LHCN-M2 (cell line): ENCODE results near the gene TALDO1. TPM values are rescaled to one million over a fixed set of nuclear protein-coding genes. Genes with fewer than 3 reads are reported as not detected.

Experiments used
- DNase-seq: peaks from one replicate; pipeline ENCODE4 v3.0.0-alpha.2; 2012; ENCODE audit warnings: low read depth
- total RNA-seq: library from RNA; depleted of rRNA; stranded (reverse); fragments of >200 nt; gene quantifications from 2 replicates; pipeline ENCODE4 v1.2.3, GENCODE V29; 2014

Gene TALDO1
- total RNA-seq, 1 experiment from 2014 or later, result 128 TPM

DNA sequence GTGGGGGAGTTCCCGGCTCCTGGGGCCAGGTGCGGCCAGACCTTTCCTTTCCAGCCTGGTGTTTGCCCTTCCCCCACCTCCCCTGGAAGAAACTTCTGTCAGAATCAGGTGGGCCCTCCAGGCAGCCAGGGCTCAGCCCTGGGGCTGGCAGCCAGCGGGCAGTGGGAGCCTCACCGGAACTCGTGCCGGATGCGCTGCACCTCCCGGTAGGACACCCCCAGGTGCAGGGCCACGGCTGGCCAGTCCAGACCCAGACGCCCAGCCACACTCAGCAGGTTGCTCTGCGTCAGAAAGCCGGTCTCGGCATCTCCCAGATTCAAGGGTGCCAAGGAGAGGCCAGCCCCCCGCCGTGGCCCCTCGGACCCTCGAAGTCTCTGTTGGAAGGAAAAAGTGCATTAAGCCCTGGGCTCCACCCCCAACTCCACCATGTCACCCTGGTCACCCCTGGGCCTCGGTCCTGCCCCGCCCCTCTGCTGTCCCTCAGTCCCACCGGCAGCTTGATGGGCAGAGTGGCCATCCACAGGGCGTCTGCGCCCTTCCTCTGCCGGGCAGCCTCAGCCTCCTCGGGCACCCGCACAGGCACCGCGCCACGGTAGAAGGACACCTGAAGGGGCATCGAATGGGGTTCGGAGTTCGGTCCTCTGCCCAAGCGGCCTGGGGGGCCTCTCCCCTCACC is 52.5 kb downstream of the TALDO1 start:
- no peak for DNase-seq

DNA sequence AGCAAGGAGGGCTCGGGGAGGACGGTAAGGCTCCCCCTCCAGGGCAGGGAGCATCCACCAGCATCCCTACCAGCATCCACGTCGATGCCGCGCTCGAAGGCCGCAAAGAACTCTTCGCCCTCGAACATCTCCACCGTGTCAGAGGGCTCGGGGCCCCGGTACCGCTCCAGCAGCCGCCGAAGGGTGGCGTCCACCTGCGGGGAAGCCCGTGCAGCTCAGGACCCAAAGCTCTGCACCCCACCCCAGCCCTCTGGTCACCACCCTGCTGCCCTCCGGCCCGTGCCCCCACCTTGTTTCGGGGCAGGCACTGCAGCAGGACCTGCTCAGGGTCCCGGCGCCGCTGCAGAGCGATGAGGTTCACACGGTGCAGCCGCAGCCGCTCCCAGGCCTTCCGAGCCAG is 53.2 kb downstream of the TALDO1 start:
- DNase-seq, result no peak

DNA sequence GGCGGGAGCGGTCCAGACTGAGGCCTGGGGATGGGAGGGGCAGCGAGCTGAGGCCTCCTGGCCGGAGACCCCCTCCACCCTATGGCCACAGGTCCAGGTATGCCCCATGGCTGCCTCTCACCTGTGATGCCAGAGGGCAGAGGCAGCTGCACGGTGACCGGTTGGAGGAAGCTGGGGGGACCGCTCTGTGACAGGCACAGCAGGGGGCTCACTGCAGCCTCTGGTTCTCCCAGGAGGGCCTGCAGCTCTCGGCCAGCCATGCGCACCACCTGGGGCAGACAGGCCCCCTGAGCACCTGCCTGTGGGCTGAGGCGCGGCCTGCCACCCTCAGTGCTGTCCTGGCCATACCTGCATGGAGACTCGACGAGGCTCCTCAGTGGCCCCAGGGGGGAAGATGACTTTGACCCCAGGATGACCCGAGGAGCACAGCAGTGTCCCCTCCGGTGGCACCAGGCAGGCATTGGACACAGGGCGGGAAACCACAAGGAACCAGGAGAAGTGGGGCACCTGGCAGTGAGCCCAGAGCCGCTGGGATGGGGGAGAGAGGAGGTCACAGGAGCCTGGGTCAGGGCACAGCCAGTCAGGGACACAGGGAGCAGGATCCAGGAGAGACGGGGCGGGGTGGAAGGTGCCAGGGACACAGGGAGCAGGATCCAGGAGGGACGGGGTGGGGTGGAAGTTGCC is 54.0 kb downstream of the TALDO1 start:
- no peak for DNase-seq

DNA sequence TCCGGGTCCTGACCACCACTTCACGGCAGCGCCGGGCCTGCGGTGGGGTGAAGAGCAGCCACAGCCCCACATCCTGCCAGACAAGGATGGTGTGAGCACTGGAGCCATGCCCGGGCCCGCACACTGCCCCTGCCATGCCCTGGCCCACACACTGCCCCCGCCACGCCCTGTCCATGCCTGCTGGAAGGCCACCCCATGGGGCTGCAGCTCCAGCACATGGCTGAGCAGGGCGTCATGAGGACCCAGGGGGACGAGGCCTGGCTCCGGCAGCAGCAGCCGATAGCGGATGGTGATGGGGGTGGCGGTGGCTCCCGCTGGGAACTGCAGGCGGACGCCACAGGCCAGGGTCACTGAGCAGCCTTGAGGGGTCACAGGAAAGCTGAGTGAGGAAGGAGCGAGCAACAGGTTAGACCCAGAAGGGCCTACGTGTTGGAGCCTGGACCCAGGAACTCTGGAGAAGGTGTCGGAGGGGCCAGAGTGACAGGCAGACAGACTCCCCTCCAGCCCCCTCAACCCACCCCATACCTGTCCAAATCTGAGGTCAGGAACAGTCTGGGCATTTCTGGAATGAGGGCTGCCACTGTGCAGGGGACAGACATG is 54.9 kb downstream of the TALDO1 start:
- no peak for DNase-seq

DNA sequence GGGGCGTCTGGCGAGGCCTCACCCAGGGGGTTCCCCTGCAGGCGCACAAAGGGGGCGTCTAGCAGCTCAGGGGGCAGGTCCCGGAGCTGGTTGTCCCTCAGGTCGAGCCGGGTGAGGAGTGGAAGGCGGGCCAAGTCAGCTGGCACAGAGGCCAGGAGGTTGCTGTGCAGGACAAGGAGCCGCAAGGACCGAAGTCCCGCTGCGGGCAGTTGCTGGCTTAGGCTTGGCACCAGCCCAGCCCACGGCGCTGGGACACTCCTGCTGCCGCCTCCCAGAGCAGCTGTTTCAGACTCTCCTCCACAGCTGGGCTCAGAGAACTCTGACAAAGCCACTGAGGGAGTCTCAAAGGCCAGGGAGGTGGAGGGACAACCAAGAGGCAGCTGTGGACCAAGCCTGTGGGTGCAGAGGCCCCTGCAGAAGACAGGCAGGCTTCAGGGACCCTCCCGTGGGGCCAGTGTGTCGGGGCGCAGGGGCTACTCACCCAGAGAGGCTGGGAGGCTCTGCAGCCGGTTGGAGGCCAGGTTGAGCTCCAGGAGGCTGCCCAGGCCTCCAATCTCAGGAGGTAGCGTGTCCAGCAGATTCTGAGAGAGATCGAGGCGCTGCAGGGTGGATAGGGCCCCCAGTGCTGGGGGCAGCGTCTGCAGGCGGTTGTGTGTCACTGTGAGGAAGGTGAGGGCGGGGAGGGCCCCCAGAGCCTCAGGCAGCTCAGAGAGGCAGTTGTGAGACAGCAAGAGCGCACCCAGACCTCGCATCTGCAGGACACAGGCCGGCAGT is 55.6 kb downstream of the TALDO1 start:
- no peak for DNase-seq

DNA sequence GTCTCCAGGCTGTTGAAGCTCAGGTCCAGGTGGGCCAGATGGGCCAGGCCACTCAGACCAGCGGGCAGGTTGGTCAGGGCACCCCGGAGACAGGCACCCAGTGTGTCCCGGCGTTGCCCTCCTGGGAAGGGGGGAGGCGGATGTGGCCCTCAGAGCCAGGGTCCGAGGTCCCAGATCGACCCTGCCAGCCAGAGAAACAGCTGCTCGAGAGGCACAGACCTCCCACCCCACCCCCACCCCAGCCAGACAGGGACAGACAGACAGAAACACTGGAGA is 56.1 kb downstream of the TALDO1 start:
- DNase-seq, result no peak

DNA sequence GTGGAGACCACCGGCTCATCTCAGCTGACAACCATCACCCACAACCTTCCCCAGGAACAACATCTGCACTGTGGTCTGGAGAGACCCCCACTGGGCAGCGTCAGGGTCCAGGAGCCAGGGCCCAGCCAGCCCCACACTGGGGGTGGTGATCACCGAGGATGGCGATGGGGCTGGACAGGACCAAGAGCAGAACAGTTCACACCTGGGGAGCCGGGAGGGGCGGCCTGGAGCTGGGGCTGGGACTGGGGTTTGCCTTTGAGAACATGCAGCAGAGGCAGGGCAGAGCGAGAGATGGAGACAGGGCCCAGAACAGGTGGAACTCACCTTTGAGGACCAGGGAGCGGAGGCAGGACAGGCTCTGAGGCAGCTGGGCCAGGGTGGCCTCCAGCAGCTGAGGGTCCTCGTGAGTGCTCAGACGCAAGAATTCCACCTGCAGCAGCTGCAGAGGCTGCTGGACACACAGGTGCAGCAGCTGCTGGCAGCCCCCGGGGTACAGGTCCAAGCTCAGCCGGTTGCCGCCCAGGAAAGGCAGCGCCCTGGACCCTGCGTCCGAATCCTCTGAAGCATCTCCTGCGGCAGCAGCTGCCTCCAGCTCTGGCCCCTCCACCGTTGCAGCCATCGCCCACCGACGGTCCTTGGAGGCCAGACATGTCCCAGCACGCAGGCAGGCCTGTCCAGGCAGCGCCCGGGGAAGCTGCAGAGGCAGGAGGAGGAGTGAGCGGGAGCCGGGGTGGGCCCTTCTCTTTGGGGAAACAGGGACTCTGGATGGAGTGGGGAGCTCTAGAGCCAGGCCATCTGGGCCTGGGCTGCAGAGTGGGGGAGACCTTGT is 56.7 kb downstream of the TALDO1 start:
- DNase-seq, result no peak

DNA sequence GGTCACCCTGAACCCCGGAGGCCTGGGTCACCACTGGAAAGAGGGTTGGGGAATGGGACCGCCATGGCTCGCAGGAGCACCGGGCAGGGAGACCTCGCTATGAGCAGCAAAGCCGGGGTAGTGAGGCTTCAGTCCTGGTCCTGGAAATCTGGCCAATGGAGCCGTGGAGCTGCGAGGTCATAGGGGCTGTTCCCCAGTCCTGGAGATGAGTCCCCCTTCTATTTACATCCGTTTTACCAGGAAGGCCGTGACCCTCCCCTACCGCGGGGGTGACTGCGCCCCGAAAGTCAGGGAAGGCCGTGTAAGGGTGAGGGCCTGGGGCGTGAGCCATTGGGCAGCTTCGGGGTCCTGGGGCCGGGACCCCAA is 57.3 kb downstream of the TALDO1 start:
- no peak for DNase-seq

DNA sequence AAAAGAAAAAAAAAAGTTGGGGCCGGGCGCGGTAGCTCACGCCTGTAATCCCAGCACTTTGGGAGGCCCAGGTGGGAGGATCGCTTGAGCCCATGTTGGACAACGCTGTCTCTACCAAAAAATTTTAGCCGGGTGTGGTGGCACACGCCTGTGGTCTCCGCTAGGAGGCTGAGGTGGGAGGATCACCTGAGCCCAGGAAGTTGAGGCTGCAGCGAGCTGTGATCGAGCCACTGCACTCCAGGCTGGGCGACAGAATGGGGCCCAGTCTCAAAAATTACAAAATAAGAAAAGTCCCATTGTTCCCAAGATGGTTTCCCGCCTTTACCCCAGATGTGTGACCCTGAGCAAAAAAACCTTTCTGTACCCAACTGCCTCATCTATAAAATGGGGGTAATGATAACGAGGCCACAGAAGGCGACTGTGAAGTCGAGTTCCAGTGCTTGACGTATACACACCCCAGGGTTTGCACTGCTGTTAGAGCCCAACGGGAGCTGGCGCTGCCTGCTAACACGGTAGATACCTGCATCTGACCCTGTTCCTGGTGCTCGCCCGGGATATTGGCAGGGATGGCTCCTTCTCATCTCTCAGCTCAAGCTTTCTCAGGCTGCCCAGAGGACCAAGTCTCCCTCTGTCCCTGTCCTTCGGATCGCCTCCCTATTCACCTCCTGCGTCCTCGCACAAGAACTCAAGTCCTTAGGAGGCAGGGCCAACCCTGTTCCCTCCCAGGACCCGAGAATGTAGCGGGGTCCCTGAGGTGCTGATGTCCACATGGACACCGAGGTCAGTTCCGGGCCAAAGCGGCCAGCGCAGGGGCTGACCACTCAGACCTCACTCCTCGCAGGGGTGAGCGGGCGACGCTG is 61.4 kb downstream of the TALDO1 start:
- peak; percentile 85 for DNase-seq

DNA sequence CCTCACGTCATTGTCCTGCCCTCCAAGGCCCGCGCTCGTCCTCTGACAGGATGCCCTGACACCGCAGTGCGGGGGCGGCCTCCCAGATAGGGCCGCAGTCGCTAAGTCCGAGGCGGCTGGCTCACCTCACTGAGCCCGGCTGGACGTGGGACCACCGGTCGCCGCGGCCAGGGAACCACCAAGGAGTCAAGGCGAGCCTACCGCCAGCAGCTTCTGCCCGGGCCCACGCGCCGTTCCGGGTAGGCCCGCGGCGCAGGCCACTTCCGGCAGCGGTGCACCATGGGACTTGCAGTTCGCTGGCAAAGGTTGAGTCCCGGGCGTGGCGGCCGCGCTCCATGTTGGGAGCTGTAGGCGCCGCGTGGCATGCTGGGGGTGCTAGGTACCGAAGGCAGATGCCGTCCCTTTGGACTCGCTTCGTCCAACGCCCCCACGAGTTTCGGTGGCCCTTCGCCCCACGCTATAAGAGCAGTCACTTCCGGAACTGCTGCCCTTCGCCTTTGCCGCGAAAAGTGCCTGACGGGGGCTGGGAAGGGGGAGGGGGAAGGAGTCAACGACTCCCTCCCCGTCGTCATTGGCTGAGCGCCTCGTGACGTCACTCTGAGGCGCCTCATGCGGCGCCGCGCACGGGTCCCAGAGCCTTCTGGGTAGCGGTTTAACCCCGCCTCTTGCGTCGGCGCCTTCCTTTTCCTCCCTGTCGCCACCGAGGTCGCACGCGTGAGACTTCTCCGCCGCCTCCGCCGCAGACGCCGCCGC is 62.2 kb downstream of the TALDO1 start, which contains the start of gene RPLP2:
RPLP2 (plus strand) TSS at position 681 of the 753 bp plus-strand sequence. CDS start 268 bp downstream, outside the sequence.
- DNase-seq, result peak; percentile 96

DNA sequence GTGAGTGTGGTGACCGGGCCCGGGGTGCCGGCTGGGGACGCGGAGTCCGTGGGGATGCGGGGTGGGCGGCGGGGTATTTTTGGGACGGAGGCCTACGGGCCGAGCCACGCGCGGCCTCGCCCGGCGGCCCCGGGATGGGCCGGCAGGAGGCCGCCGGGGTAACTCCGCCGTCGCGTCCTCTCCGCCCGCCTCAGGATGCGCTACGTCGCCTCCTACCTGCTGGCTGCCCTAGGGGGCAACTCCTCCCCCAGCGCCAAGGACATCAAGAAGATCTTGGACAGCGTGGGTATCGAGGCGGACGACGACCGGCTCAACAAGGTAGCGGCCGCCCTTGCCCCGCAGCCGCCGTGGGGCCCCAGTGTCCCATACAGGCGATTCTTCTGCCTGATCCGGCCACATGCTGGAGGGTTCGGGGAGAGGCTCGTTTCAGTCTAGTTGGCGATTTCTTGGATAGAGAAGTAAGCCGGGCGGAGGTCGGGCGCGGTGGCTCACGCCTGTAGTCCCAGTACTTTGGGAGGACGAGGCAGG is 62.8 kb downstream of the TALDO1 start:
- DNase-seq, result no peak

DNA sequence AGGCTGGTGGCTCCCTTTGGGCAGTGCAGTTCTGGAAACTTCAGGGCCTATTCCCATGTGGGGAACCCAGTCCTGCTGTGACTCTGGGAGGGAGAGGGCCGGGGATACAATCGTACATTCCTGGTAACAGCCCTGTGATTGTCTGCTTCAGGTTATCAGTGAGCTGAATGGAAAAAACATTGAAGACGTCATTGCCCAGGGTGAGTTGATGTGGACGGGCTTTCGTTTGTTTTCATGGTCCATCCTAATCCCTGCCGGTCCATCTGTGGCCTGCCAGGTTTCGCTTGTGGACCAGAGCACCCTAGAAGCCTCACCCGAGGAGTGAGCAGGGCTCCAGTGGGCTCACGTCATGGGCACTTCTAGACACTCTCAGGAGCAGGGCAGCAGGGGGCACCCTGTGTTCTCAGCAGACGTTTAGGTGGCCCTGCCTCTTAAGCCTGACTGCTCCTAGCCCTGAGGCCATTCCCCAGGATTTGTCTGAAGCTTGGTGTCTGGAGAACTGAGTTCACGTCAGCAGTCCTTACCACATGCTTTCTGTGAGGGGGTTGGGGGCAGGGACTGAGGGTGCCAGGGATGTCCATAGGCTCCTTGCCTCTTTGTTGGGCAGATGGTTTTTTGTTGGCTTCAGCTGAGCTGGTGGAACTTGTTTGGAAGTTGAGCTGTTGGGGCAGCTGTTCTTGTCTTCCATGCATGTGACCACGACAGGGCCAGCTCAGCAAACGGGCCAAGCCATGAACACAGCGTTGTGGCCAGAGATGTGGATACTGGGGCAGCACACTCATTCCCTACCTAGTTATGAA is 64.4 kb downstream of the TALDO1 start:
- DNase-seq, result peak; percentile 68

DNA sequence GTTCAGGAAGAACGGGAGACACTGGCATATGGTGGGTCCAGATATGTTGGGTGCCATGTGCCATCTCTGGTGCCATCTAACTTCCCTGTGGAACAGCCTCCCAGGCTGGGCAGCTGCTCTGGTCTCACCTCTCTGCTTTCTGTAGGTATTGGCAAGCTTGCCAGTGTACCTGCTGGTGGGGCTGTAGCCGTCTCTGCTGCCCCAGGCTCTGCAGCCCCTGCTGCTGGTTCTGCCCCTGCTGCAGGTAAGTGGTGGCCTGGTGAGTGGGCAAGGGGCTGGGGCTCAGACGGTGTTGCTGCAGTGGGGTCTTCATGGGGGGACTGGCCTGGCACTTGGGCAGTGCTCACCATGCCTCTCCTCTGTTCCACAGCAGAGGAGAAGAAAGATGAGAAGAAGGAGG is 65.1 kb downstream of the TALDO1 start:
- DNase-seq, result no peak

DNA sequence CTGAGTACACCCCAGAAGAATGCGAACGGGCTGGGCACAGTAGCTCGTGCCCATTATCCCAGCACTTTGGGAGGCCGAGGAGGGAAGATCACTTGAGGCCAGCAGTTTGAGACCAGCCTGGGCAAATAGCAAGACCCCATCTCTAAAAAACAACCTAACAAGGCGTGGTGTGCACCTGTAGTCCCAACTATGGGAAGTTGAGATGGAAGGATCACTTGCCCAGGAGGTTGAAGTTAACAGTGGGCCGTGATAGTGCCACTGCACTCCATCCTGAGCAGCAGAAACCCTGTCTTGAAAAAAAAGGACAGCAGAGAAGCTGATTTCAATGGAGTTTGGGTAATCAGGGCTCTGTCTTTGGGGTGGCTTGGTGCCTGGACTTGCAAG is 65.8 kb downstream of the TALDO1 start:
- DNase-seq, result no peak

DNA sequence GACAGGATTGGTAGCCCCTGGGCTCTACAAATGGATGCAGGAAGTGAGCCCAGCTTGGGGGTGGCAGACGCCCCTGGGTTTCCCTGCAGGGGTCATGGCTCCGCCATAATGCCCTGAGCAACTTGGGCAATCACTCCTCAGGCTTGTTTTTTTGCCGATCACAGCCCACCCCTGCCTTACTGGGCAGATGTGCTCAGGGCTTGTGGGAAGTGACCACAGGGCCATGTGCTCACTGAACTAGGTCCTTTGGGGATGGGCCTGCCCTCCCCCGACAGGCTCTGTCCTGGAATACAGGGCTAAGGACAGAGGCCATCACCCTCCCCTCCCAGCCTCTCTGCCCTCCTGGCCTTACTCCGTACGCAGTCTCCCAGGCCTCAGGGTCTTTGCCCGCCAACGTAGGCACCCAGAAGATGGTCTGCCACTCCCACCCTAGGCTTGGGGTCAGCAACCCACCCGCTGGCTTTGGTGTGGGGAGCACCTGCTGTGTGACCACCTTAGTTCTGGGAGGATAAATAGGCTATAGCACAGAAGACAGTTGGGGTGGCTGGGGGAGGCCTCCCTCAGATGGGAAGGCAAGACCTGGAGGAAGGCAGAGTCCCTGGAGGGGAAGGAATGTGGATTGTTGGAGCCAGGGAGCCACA is 66.3 kb downstream of the TALDO1 start:
- DNase-seq, result no peak
